Fibroblast of skin of right quadriceps (primary cell): ENCODE measurements around the gene TCAP.

Source experiments
- DNase-seq: peaks from one replicate; pipeline ENCODE4 v3.0.0-alpha.2; 2013

The TCAP gene

GRCh38 chr17:39651923-39652586 lies 13.1 kb upstream of the TCAP start:
- DNase-seq, result no peak

GRCh38 chr17:39652587-39653315 lies 12.4 kb upstream of the TCAP start:
- no peak for DNase-seq

- no peak for DNase-seq
Measured at GRCh38 chr17:39653316-39653661, 11.9 kb upstream of the TCAP start.

- DNase-seq, result no peak
Measured at GRCh38 chr17:39653662-39654331, 11.4 kb upstream of the TCAP start.

- no peak for DNase-seq
Measured at GRCh38 chr17:39655105-39655504, 10.0 kb upstream of the TCAP start.

GRCh38 chr17:39658346-39658745 lies 6.8 kb upstream of the TCAP start:
- no peak for DNase-seq

- DNase-seq, result no peak
Measured at GRCh38 chr17:39658760-39659159, 6.4 kb upstream of the TCAP start.

- DNase-seq, result no peak
Measured at GRCh38 chr17:39659279-39660010, 5.7 kb upstream of the TCAP start.

GRCh38 chr17:39660011-39660360 lies 5.2 kb upstream of the TCAP start:
- no peak for DNase-seq

GRCh38 chr17:39660397-39661385 lies 4.5 kb upstream of the TCAP start:
- no peak for DNase-seq

- DNase-seq, result no peak
Measured at GRCh38 chr17:39661744-39662541, 3.2 kb upstream of the TCAP start.

- no peak for DNase-seq
Measured at GRCh38 chr17:39662551-39663339, 2.4 kb upstream of the TCAP start.

GRCh38 chr17:39663340-39663687 lies 1.8 kb upstream of the TCAP start:
- no peak for DNase-seq

GRCh38 chr17:39663688-39664580 lies 1.2 kb upstream of the TCAP start:
- DNase-seq, result no peak

- DNase-seq, result no peak
Measured at GRCh38 chr17:39665642-39666224, 584 bp downstream of the TCAP start.

GRCh38 chr17:39666231-39666600 lies 1.1 kb downstream of the TCAP start:
- no peak for DNase-seq

- no peak for DNase-seq
Measured at GRCh38 chr17:39666601-39667261, 1.6 kb downstream of the TCAP start.

- no peak for DNase-seq
Measured at GRCh38 chr17:39667262-39667944, 2.3 kb downstream of the TCAP start.
